Adipocyte (in vitro differentiated cells): ENCODE measurements around the gene IRGC.

Experiments
- DNase-seq: peaks from one replicate; pipeline ENCODE4 v3.0.0-alpha.2; 2015; ENCODE audit warnings: low read depth
- H3K27me3 ChIP-seq: replicated peaks from 2 replicates; pipeline ENCODE4 v1.7.0; 2013; ENCODE audit warnings: mild to moderate bottlenecking, low read length, moderate library complexity; ENCODE audit not compliant: control insufficient read depth, insufficient read depth
- H3K36me3 ChIP-seq: 2 replicates; pipeline ENCODE4 v1.7.0; 2013; ENCODE audit warnings: low read length, mild to moderate bottlenecking, moderate library complexity; ENCODE audit not compliant: control insufficient read depth, insufficient read depth, severe bottlenecking
- H3K4me1 ChIP-seq: 2 replicates; pipeline ENCODE4 v1.7.0; 2013; ENCODE audit warnings: mild to moderate bottlenecking, low read length, moderate library complexity; ENCODE audit not compliant: control insufficient read depth, insufficient read depth
- H3K4me3 ChIP-seq: 2 replicates; pipeline ENCODE4 v1.7.0; 2013; ENCODE audit warnings: mild to moderate bottlenecking, low read length, moderate library complexity
- H3K9ac ChIP-seq: 2 replicates; pipeline ENCODE4 v1.7.0; 2013; ENCODE audit warnings: mild to moderate bottlenecking, low read length, moderate library complexity
- H3K9me3 ChIP-seq: 2 replicates; pipeline ENCODE4 v1.7.0; 2013; ENCODE audit warnings: mild to moderate bottlenecking, low read length, moderate library complexity; ENCODE audit not compliant: control insufficient read depth

Gene IRGC

GRCh38 chr19:43708716-43709115 lies 7.2 kb upstream of the IRGC start:
- H3K9ac ChIP-seq = no peak overlapping the region
- no peak for DNase-seq
- no peaks in the 10 kb centered on the region for H3K36me3 ChIP-seq
- H3K9me3 ChIP-seq = peaks cover 7% of the 10 kb centered on the region
- H3K27me3 ChIP-seq = no peaks in the 10 kb centered on the region
- H3K4me3 ChIP-seq = no peak overlapping the region
- no peaks in the 10 kb centered on the region for H3K4me1 ChIP-seq

GRCh38 chr19:43711751-43712355 lies 4.0 kb upstream of the IRGC start:
- H3K9me3 ChIP-seq = peaks cover 7% of the 10 kb centered on the region
- H3K4me1 ChIP-seq = no peaks in the 10 kb centered on the region
- H3K9ac ChIP-seq = no peak overlapping the region
- H3K4me3 ChIP-seq = no peak overlapping the region
- peaks cover under 1% of the 10 kb centered on the region for H3K27me3 ChIP-seq
- no peaks in the 10 kb centered on the region for H3K36me3 ChIP-seq
- no peak for DNase-seq

GRCh38 chr19:43713208-43713607 lies 2.7 kb upstream of the IRGC start:
- Histone ChIP-seq H3K9me3 (peaks cover 7% of the 10 kb centered on the region), H3K27me3 (peaks cover 2% of the 10 kb centered on the region), H3K4me3 (no peak overlapping the region), H3K4me1 (no peaks in the 10 kb centered on the region), H3K9ac (no peak overlapping the region), H3K36me3 (no peaks in the 10 kb centered on the region)
- DNase-seq = no peak

- Histone ChIP-seq H3K9me3 (no peaks in the 10 kb centered on the region), H3K36me3 (no peaks in the 10 kb centered on the region), H3K4me3 (no peak overlapping the region), H3K27me3 (peaks cover 2% of the 10 kb centered on the region), H3K9ac (no peak overlapping the region), H3K4me1 (no peaks in the 10 kb centered on the region)
- DNase-seq = no peak
Measured at GRCh38 chr19:43718627-43719377, 2.9 kb downstream of the IRGC start.

- H3K36me3 ChIP-seq = no peaks in the 10 kb centered on the region
- H3K9me3 ChIP-seq = no peaks in the 10 kb centered on the region
- H3K27me3 ChIP-seq = peaks cover 2% of the 10 kb centered on the region
- H3K9ac ChIP-seq = no peak overlapping the region
- H3K4me1 ChIP-seq = no peaks in the 10 kb centered on the region
- no peak for DNase-seq
- no peak overlapping the region for H3K4me3 ChIP-seq
Measured at GRCh38 chr19:43719378-43719868, 3.5 kb downstream of the IRGC start.

- H3K27me3 ChIP-seq = peaks cover 2% of the 10 kb centered on the region
- no peaks in the 10 kb centered on the region for H3K9me3 ChIP-seq
- DNase-seq = no peak
- H3K9ac ChIP-seq = no peak overlapping the region
- H3K4me3 ChIP-seq = no peak overlapping the region
- H3K36me3 ChIP-seq = no peaks in the 10 kb centered on the region
- H3K4me1 ChIP-seq = no peaks in the 10 kb centered on the region
Measured at GRCh38 chr19:43719918-43720317, 4.0 kb downstream of the IRGC start.

GRCh38 chr19:43720936-43721335 lies 5.1 kb downstream of the IRGC start:
- DNase-seq = no peak
- H3K9me3 ChIP-seq = no peaks in the 10 kb centered on the region
- no peak overlapping the region for H3K4me3 ChIP-seq
- H3K9ac ChIP-seq = no peak overlapping the region
- no peaks in the 10 kb centered on the region for H3K4me1 ChIP-seq
- peaks cover 2% of the 10 kb centered on the region for H3K27me3 ChIP-seq
- H3K36me3 ChIP-seq = no peaks in the 10 kb centered on the region

- H3K4me1 ChIP-seq = no peaks in the 10 kb centered on the region
- H3K4me3 ChIP-seq = no peak overlapping the region
- peaks cover 2% of the 10 kb centered on the region for H3K27me3 ChIP-seq
- no peak overlapping the region for H3K9ac ChIP-seq
- no peaks in the 10 kb centered on the region for H3K36me3 ChIP-seq
- H3K9me3 ChIP-seq = no peaks in the 10 kb centered on the region
- no peak for DNase-seq
Measured at GRCh38 chr19:43721469-43722048, 5.7 kb downstream of the IRGC start.

GRCh38 chr19:43723588-43723987 lies 7.7 kb downstream of the IRGC start:
- Histone ChIP-seq H3K9ac (no peak overlapping the region), H3K4me3 (no peak overlapping the region), H3K27me3 (no peaks in the 10 kb centered on the region), H3K9me3 (no peaks in the 10 kb centered on the region), H3K4me1 (peaks cover 6% of the 10 kb centered on the region), H3K36me3 (peaks cover 9% of the 10 kb centered on the region)
- DNase-seq = no peak

- peaks cover 22% of the 10 kb centered on the region for H3K36me3 ChIP-seq
- H3K27me3 ChIP-seq = no peaks in the 10 kb centered on the region
- no peak for DNase-seq
- no peaks in the 10 kb centered on the region for H3K9me3 ChIP-seq
- peaks cover 6% of the 10 kb centered on the region for H3K4me1 ChIP-seq
- H3K9ac ChIP-seq = no peak overlapping the region
- no peak overlapping the region for H3K4me3 ChIP-seq
Measured at GRCh38 chr19:43724896-43725295, 9.0 kb downstream of the IRGC start.

GRCh38 chr19:43725468-43725867 lies 9.6 kb downstream of the IRGC start:
- H3K36me3 ChIP-seq = peaks cover 26% of the 10 kb centered on the region
- no peaks in the 10 kb centered on the region for H3K27me3 ChIP-seq
- H3K9me3 ChIP-seq = no peaks in the 10 kb centered on the region
- no peak overlapping the region for H3K9ac ChIP-seq
- DNase-seq = no peak
- no peak overlapping the region for H3K4me3 ChIP-seq
- H3K4me1 ChIP-seq = peaks cover 6% of the 10 kb centered on the region
